Omental fat pad (tissue), 4 donors: ENCODE measurements around the gene AIFM1. TPM values are rescaled to one million over a fixed set of nuclear protein-coding genes. Genes with fewer than 3 reads are reported as not detected.
A peak's percentile ranks its signal among the peaks of the same experiment; 100 is the strongest.

ENCODE experiments used
- ATAC-seq: fragments of 150-250 bp; one replicate; pipeline ENCODE4 v1.9.1; 2016; ENCODE audit warnings: mild to moderate bottlenecking, moderate library complexity; ENCODE audit not compliant: low FRiP score
- DNase-seq: peaks from one replicate; pipeline ENCODE4 v3.0.0-alpha.2; 2019; ENCODE audit warnings: low spot score
- CTCF ChIP-seq, 3 donors: fragments of 450-650 bp; IDR thresholded peaks; one replicate each; pipeline ENCODE4 v1.5.1; 2016 to 2017; ENCODE audit warnings: antibody characterized with exemption in 3 of 3, mild to moderate bottlenecking in 3 of 3, moderate library complexity in 2 of 3
- total RNA-seq, 4 donors: library from RNA; depleted of rRNA; stranded (reverse); fragments of >200 nt; gene quantifications; one replicate each; pipeline ENCODE4 v1.1.0, GENCODE V29; 2016

Gene AIFM1
- total RNA-seq, 4 donors from 2014 or later: 14.7 to 21.2 (median 16.9) TPM

- TF ChIP-seq CTCF (IDR thresholded peaks at IDR 0.05): no peak
- no peak for ATAC-seq
- DNase-seq: no peak
Measured at GRCh38 chrX:130171446-130172126, 5.9 kb upstream of the AIFM1 start, which contains the start of gene RAB33A. Gene RAB33A (plus strand): TSS chrX:130171962. CDS start chrX:130172063, 101 bp downstream.

GRCh38 chrX:130170752-130171445, 5.3 kb upstream of the AIFM1 start:
- ATAC-seq (peak; percentile 16), DNase-seq (no peak)
- TF ChIP-seq CTCF (IDR thresholded peaks at IDR 0.05): no peak

GRCh38 chrX:130167040-130167439, 1.4 kb upstream of the AIFM1 start:
- DNase-seq: no peak
- TF ChIP-seq CTCF (IDR thresholded peaks at IDR 0.05): no peak

GRCh38 chrX:130166503-130166777, 799 bp upstream of the AIFM1 start:
- no peak for TF ChIP-seq CTCF (IDR thresholded peaks at IDR 0.05)
- ATAC-seq: no peak
- DNase-seq: no peak

More at GRCh38 chrX:130167040-130167439, 1.4 kb upstream of the AIFM1 start:
- ATAC-seq: no peak

- TF ChIP-seq CTCF (IDR thresholded peaks at IDR 0.05): no peak
- peak; percentile 31 for ATAC-seq
- no peak for DNase-seq
Measured at GRCh38 chrX:130165181-130165702, 399 bp downstream of the AIFM1 start.

- DNase-seq (no peak), ATAC-seq (no peak)
- no peak for TF ChIP-seq CTCF (IDR thresholded peaks at IDR 0.05)
Measured at GRCh38 chrX:130163398-130163797, 2.2 kb downstream of the AIFM1 start.
